Keratinocyte (primary cell): ENCODE results near the gene GFRA3. TPM values are rescaled to one million over a fixed set of nuclear protein-coding genes. Genes with fewer than 3 reads are reported as not detected.

Experiments used
- DNase-seq: peaks from one replicate; pipeline ENCODE4 v3.0.0-alpha.2; 2011; ENCODE audit warnings: low read depth, missing footprints, low spot score
- FAIRE-seq: peaks from 2 replicates; lab custom pipeline; 2011; peaks lifted over from hg19 to GRCh38; lab: Jason Lieb, UNC
- H2AFZ ChIP-seq: 2 replicates; pipeline ENCODE4 v1.6.0; 2012; ENCODE audit warnings: low read length, control low read depth, inconsistent platforms; ENCODE audit not compliant: control insufficient read depth
- H3K27ac ChIP-seq: 2 replicates; pipeline ENCODE4 v1.5.1; 2011; ENCODE audit warnings: low read length; ENCODE audit not compliant: control insufficient read depth, insufficient read depth
- H3K27me3 ChIP-seq: 3 replicates; pipeline ENCODE4 v1.6.0; 2011; ENCODE audit warnings: low read length; ENCODE audit not compliant: control insufficient read depth, insufficient read depth; ENCODE audit errors: extremely low read depth
- H3K36me3 ChIP-seq, 2 experiments: 2 replicates in 1 of 2; 3 replicates in 1 of 2; pipeline ENCODE4 v1.5.1; 2011; ENCODE audit warnings: low read length in 2 of 2, mild to moderate bottlenecking in 1 of 2; ENCODE audit not compliant: control insufficient read depth in 2 of 2, insufficient read depth in 2 of 2; ENCODE audit errors: extremely low read depth in 1 of 2
- H3K4me1 ChIP-seq: 3 replicates; pipeline ENCODE4 v1.5.1; 2011; ENCODE audit warnings: low read length; ENCODE audit not compliant: control insufficient read depth, insufficient read depth; ENCODE audit errors: extremely low read depth
- H3K4me2 ChIP-seq: 3 replicates; pipeline ENCODE4 v1.6.0; 2011; ENCODE audit warnings: low read depth, low read length; ENCODE audit not compliant: control insufficient read depth, insufficient read depth; ENCODE audit errors: extremely low read depth
- H3K4me3 ChIP-seq, 3 experiments: fragments of 200-600 bp in 1 of 3; sonication (generic) in 1 of 3; 2 replicates in 2 of 3; 3 replicates in 1 of 3; pipeline ENCODE4 v1.5.1; 2011 to 2016; ENCODE audit warnings: low read length in 3 of 3, mild to moderate bottlenecking in 3 of 3, control low read depth in 2 of 3, inconsistent platforms in 1 of 3, low read depth in 1 of 3, mixed read lengths in 1 of 3, mixed run types in 1 of 3, moderate library complexity in 1 of 3; ENCODE audit not compliant: control insufficient read depth in 2 of 3, insufficient read depth in 2 of 3; ENCODE audit errors: extremely low read depth in 1 of 3
- H3K79me2 ChIP-seq: 2 replicates; pipeline ENCODE4 v1.6.0; 2012; ENCODE audit warnings: low read length; ENCODE audit not compliant: control insufficient read depth, insufficient read depth
- H3K9ac ChIP-seq: 3 replicates; pipeline ENCODE4 v1.6.0; 2011; ENCODE audit warnings: low read length; ENCODE audit not compliant: control insufficient read depth, insufficient read depth; ENCODE audit errors: extremely low read depth
- H3K9me1 ChIP-seq: 3 replicates; pipeline ENCODE4 v1.6.0; 2011; ENCODE audit warnings: low read length; ENCODE audit not compliant: control insufficient read depth, insufficient read depth; ENCODE audit errors: extremely low read depth
- H3K9me3 ChIP-seq: 2 replicates; pipeline ENCODE4 v1.5.1; 2012; ENCODE audit warnings: low read depth, low read length; ENCODE audit not compliant: control insufficient read depth
- H4K20me1 ChIP-seq: 3 replicates; pipeline ENCODE4 v1.6.0; 2011; ENCODE audit warnings: low read length; ENCODE audit not compliant: control insufficient read depth, insufficient read depth; ENCODE audit errors: extremely low read depth
- CTCF ChIP-seq, 3 experiments: IDR thresholded peaks in 1 of 3; conservative IDR thresholded peaks in 1 of 3; optimal IDR thresholded peaks in 1 of 3; 2 replicates in 2 of 3; 3 replicates in 1 of 3; pipeline versions ENCODE3 to v1.5.1; 2011; ENCODE audit warnings: low read length in 3 of 3, mild to moderate bottlenecking in 3 of 3, moderate library complexity in 2 of 3, control low read depth in 1 of 3, inconsistent platforms in 1 of 3; ENCODE audit not compliant: insufficient read depth in 2 of 3; ENCODE audit errors: extremely low read depth in 1 of 3
- EZH2 ChIP-seq: IDR thresholded peaks from one replicate; pipeline ENCODE4 v1.6.1; 2012; ENCODE audit warnings: inconsistent platforms, mild to moderate bottlenecking, low read length, moderate library complexity
- dilution Hi-C: fragments of 300-500 bp; cut with MboI; formaldehyde crosslinking; loops from one replicate; pipeline ENCODE4 v1.7.0; 2020; ENCODE audit warnings: low sequenced_read_pairs; ENCODE audit not compliant: extremely low pct_ligation_motif_present
- polyA plus RNA-seq, 5 experiments: library from polyadenylated mRNA; depleted of rRNA in 3 of 5; stranded (reverse) in 3 of 5; stranded (forward) in 1 of 5; unstranded in 1 of 5; fragments of >200 nt; gene quantifications; 1 replicate in 1 of 5; 2 replicates in 3 of 5; 3 replicates in 1 of 5; pipeline versions ENCODE4 v1.2.1 to v1.2.3, GENCODE V29; 2011 to 2012; ENCODE audit warnings: missing spikeins in 2 of 5, low read depth in 1 of 5, low replicate concordance in 1 of 5

Gene GFRA3
- polyA plus RNA-seq, 1 donor (not counting 4 experiments of a cell fraction or from before 2014, with no cell fraction given) = not detected

DNA sequence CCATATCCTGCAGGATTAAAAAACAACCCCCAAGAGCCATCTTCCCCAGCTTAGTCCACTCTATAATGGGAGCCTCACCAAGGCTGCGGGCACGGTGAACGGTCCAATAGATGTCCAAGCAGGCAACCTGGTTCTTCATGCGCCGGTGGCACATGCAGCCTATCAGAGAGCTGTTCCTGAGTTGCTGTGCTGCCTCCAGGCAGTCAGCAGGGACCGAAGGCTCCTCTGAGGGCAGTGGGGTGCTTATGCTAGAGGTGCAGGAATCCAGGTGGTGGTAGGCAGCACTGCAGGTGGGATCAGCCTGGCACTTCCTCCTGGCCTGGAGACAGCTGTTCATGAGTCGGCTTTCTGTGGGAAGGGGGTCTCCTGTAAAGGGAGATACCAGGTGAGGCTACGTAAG, 10.2 kb downstream of the GFRA3 start:
- no peaks in the 10 kb centered on the region for H3K4me1 ChIP-seq
- no peaks in the 10 kb centered on the region for H3K27me3 ChIP-seq
- no peak overlapping the region for H2AFZ ChIP-seq
- no peak overlapping the region for H3K4me3 ChIP-seq
- H3K79me2 ChIP-seq = no peaks in the 10 kb centered on the region
- DNase-seq (no peak), FAIRE-seq (no peak)
- no peaks in the 10 kb centered on the region for H3K9me1 ChIP-seq
- H4K20me1 ChIP-seq = no peaks in the 10 kb centered on the region
- no peak overlapping the region for H3K27ac ChIP-seq
- TF ChIP-seq EZH2 (no peak), CTCF (optimal IDR thresholded peaks at IDR 0.05 in 1 of 3, IDR thresholded peaks at IDR 0.05 in 1 of 3, conservative IDR thresholded peaks at IDR 0.05 in 1 of 3; ENCODE audit: extremely low read depth in 1 of 3, insufficient read depth in 2 of 3, low read length in 3 of 3) (no peak)
- H3K4me2 ChIP-seq = no peak overlapping the region
- no peaks in the 10 kb centered on the region for H3K36me3 ChIP-seq
- dilution Hi-C loops = no loop called here
- H3K9ac ChIP-seq = no peak overlapping the region
- H3K9me3 ChIP-seq = no peaks in the 10 kb centered on the region

GRCh38 chr5:138263581-138263980, 10.8 kb downstream of the GFRA3 start:
- no peaks in the 10 kb centered on the region for H3K79me2 ChIP-seq
- no peaks in the 10 kb centered on the region for H3K4me1 ChIP-seq
- H3K4me2 ChIP-seq = no peak overlapping the region
- no peak overlapping the region for H3K4me3 ChIP-seq
- no peaks in the 10 kb centered on the region for H3K9me1 ChIP-seq
- H4K20me1 ChIP-seq = no peaks in the 10 kb centered on the region
- TF ChIP-seq EZH2 (no peak), CTCF (optimal IDR thresholded peaks at IDR 0.05 in 1 of 3, IDR thresholded peaks at IDR 0.05 in 1 of 3, conservative IDR thresholded peaks at IDR 0.05 in 1 of 3; ENCODE audit: extremely low read depth in 1 of 3, insufficient read depth in 2 of 3, low read length in 3 of 3) (no peak)
- FAIRE-seq (no peak), DNase-seq (no peak)
- H3K27ac ChIP-seq = no peak overlapping the region
- H3K9ac ChIP-seq = no peak overlapping the region
- no peaks in the 10 kb centered on the region for H3K36me3 ChIP-seq
- dilution Hi-C loops = no loop called here
- no peak overlapping the region for H2AFZ ChIP-seq
- peaks cover 4% of the 10 kb centered on the region for H3K27me3 ChIP-seq
- H3K9me3 ChIP-seq = no peaks in the 10 kb centered on the region
